ENCODE measurements around the gene JAZF1. TPM values are rescaled to one million over a fixed set of nuclear protein-coding genes. Genes with fewer than 3 reads are reported as not detected.

The JAZF1 gene
- total RNA-seq, 4 donors from 2014 or later = 12.7 to 19.2 (median 14.7) TPM

DNA sequence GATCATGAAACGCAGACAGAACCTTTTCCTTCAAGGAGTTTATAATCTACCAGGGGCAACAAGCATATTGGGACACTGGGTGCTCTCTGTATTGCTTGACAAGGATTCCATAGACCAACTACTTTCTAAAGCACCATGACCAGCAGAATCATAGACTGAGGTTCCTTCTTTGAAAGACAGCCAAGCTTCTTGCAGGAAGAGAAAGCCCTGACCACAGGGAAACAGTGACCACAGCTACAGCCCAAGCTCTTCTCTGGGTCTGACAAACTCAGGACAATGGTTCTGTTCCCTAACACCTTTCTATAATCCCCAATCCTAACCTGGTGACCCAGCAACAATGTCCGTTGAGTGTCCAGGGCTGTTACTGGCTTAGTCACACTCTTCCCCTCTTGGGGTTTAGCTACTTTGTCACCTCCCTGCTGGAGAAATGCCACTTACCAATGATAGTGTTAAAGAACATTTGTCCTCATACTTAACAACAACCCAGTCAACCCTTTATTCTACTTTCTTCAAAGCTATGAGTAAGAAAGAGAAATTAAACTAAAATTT lies 155.7 kb downstream of the JAZF1 start:
- no peak overlapping the region for H3K4me3 ChIP-seq (replicated peaks in 1 of 3)
- peaks cover 0 to 8% of the 10 kb centered on the region in 2 donors for H3K4me1 ChIP-seq
- H3K27me3 ChIP-seq = no peaks in the 10 kb centered on the region
- no peak for TF ChIP-seq POLR2A (IDR thresholded peaks at IDR 0.05)
- TF ChIP-seq, protein P1, sequence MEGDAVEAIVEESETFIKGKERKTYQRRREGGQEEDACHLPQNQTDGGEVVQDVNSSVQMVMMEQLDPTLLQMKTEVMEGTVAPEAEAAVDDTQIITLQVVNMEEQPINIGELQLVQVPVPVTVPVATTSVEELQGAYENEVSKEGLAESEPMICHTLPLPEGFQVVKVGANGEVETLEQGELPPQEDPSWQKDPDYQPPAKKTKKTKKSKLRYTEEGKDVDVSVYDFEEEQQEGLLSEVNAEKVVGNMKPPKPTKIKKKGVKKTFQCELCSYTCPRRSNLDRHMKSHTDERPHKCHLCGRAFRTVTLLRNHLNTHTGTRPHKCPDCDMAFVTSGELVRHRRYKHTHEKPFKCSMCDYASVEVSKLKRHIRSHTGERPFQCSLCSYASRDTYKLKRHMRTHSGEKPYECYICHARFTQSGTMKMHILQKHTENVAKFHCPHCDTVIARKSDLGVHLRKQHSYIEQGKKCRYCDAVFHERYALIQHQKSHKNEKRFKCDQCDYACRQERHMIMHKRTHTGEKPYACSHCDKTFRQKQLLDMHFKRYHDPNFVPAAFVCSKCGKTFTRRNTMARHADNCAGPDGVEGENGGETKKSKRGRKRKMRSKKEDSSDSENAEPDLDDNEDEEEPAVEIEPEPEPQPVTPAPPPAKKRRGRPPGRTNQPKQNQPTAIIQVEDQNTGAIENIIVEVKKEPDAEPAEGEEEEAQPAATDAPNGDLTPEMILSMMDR (IDR thresholded peaks at IDR 0.05) = no peak
- no peaks in the 10 kb centered on the region for H3K36me3 ChIP-seq
- H3K27ac ChIP-seq = no peak overlapping the region
- no peaks in the 10 kb centered on the region for H3K9me3 ChIP-seq
- no peak for DNase-seq
- 88 to 94% methylated on average over 2 of the region's 2 CpGs for WGBS, 2 donors
- intact Hi-C loops (cut with DNase I) = loop anchor here (5.0 kb wide), 1 partner anchor 828 kb away; no protein-coding TSS in a partner anchor

DNA sequence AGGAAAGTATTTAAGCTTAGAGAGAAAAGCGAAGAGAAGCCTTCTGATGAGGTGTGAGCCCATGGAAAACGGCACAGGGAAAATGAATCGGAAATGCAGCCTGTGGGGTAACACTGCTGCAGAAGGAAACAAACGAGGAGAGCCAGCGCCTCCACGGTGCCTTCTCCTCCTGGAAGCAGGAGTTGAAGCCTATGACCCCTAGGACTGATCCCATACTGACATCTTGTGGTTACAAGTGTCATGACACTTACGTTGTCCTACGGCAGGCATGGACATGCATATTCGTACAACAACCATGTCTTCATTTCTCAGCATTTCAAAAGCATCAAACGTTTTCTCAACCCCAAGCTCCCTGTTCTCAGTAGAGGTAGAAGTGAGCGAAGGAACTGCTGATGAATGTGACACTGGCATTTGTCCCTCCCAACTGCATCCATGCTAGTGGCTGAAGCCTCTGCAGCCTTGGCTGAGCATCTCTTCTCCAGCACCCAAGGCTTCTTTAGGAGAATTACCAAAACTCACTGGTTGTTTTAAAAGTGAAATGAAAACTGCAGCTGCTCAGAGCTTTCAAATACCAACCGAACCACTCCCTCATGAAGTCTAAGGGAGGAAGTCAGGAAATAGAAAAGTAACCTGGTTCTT lies 160.2 kb downstream of the JAZF1 start:
- H3K36me3 ChIP-seq = no peaks in the 10 kb centered on the region
- no peaks in the 10 kb centered on the region for H3K9me3 ChIP-seq
- intact Hi-C loops (cut with DNase I) = loop anchor here (5.0 kb wide), 1 partner anchor 823 kb away; no protein-coding TSS in a partner anchor
- 24 to 29% methylated on average over 12 of the region's 12 CpGs for WGBS, 2 donors
- peaks cover 5 to 32% of the 10 kb centered on the region in 2 donors for H3K4me1 ChIP-seq
- H3K4me3 ChIP-seq (replicated peaks in 1 of 3) = no peak overlapping the region
- H3K27ac ChIP-seq = no peak overlapping the region
- no peak for TF ChIP-seq POLR2A (IDR thresholded peaks at IDR 0.05)
- TF ChIP-seq, protein P1 (IDR thresholded peaks at IDR 0.05) = peak; percentile 72 to 92 (median 84)
- DNase-seq = peak; percentile 57 to 62
- H3K27me3 ChIP-seq = no peaks in the 10 kb centered on the region

DNA sequence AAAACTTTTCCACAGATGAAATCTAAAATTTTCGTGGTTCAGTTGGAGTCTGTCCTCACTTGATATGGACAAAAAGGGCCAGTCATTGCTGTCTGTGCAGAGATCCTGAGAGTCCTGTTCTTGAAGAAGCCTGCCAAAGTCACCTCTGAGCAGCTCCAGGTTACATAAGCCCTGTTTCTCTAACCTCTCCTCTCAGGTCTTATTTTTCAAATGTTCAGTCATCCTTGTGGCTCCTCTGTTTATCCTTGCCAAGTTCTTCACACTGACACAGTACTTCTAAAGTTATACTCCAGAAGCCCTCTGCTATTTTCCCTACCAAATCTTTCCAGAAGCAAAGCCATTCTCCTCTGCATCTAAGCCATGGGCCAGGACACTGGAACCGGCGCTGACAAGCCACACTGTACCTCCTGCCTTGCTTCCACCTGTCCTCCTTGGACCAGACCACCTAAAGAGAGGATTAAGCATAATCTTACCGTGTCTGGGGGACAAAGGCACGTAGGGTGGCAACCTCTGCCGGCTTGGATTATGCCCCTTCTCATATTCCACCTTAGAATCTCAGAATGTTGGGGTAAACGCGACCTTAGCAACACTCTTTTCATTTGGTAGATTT lies 161.6 kb downstream of the JAZF1 start:
- peak overlapping the region; percentile 51 to 72 (median 69) for H3K27ac ChIP-seq

DNA sequence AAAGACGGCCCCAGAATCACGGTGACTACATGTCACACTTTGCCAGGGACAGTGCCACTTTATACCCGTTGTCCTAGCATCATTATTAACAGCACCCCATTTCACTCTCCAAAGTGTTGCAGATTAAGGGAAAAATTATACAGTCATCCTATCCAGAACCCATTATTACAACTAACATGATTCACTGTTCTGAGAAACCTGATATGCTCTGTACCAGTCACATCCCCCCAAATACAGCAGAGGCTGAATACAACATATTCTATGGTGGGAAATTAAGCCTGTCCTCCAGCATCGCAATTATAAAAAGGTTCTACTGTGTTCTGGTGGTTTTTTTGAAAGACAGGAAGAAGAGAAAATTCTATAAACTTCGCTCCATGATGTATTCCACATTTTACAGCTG lies 162.1 kb downstream of the JAZF1 start:
- intact Hi-C loops (cut with DNase I) = no loop called here
- DNase-seq = no peak
- H3K27ac ChIP-seq = peak overlapping the region; percentile 16 to 69 (median 46)
- WGBS, 2 donors = 92 to 93% methylated on average over 5 of the region's 5 CpGs
- no peaks in the 10 kb centered on the region for H3K9me3 ChIP-seq
- H3K4me3 ChIP-seq (replicated peaks in 1 of 3) = no peak overlapping the region
- H3K4me1 ChIP-seq = peaks cover 5 to 32% of the 10 kb centered on the region in 2 donors
- H3K36me3 ChIP-seq = no peaks in the 10 kb centered on the region
- TF ChIP-seq, protein P1 (IDR thresholded peaks at IDR 0.05) = no peak
- no peak for TF ChIP-seq POLR2A (IDR thresholded peaks at IDR 0.05)
- no peaks in the 10 kb centered on the region for H3K27me3 ChIP-seq

More for the DNA sequence above, 161.6 kb downstream of the JAZF1 start:
- Histone ChIP-seq H3K4me1 (peaks cover 5 to 32% of the 10 kb centered on the region in 2 donors), H3K4me3 (replicated peaks in 1 of 3) (no peak overlapping the region), H3K27me3 (no peaks in the 10 kb centered on the region), H3K36me3 (no peaks in the 10 kb centered on the region), H3K9me3 (no peaks in the 10 kb centered on the region)
- peak; percentile 56 to 57 for DNase-seq
- 64 to 67% methylated on average over 8 of the region's 8 CpGs for WGBS, 2 donors
- intact Hi-C loops (cut with DNase I) = no loop called here
- TF ChIP-seq POLR2A (IDR thresholded peaks at IDR 0.05) = no peak
- TF ChIP-seq, protein P1 (IDR thresholded peaks at IDR 0.05) = no peak

DNA sequence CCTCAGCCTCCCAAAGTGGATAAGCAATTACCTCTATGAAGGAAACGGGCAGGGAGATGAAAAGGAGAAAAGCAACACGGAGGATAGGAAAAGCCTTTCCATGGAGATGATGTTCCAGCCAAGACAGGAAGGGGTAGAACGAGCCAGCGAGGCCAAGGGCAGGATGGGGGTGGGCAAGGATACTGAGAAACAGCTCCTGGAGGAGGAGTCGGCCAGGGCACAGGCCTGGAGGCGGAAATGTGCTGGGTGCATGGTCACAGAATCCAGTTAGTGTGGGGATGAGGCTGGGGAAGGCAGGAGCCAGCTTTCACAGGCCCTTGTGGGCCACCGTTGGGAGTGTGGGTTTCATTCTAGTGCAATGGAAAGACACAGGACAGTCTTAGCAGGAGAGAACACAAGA lies 162.6 kb downstream of the JAZF1 start:
- H3K36me3 ChIP-seq = no peaks in the 10 kb centered on the region
- peak overlapping the region in 2 of 3 donors; percentile 16 to 46 for H3K27ac ChIP-seq
- no peak for TF ChIP-seq POLR2A (IDR thresholded peaks at IDR 0.05)
- TF ChIP-seq, protein P1 (IDR thresholded peaks at IDR 0.05) = no peak
- peaks cover 5 to 32% of the 10 kb centered on the region in 2 donors for H3K4me1 ChIP-seq
- no peak overlapping the region for H3K4me3 ChIP-seq (replicated peaks in 1 of 3)
- no peaks in the 10 kb centered on the region for H3K9me3 ChIP-seq
- no peak for DNase-seq
- no peaks in the 10 kb centered on the region for H3K27me3 ChIP-seq
- WGBS, 2 donors = 89% methylated on average over 7 of the region's 7 CpGs
- intact Hi-C loops (cut with DNase I) = no loop called here
